Thyroid gland (tissue), 4 donors: ENCODE data around the gene TRIM41.

Experiments
- POLR2A ChIP-seq, 2 donors: fragments of 450-650 bp; IDR thresholded peaks; one replicate each; pipeline ENCODE4 v1.6.1; 2017; ENCODE audit warnings: antibody characterized with exemption in 2 of 2, mild to moderate bottlenecking in 2 of 2, moderate library complexity in 1 of 2
- TF ChIP-seq, protein P1 (sequence below), 6 experiments: fragments of 200-600 bp in 3 of 6; fragments of 450-650 bp in 3 of 6; sonication (generic) in 3 of 6; IDR thresholded peaks; one replicate each; pipeline ENCODE4 v1.5.1; 2016 to 2019; ENCODE audit warnings: antibody characterized with exemption in 6 of 6, mild to moderate bottlenecking in 2 of 6, inconsistent platforms in 1 of 6, moderate library complexity in 1 of 6

DNA sequence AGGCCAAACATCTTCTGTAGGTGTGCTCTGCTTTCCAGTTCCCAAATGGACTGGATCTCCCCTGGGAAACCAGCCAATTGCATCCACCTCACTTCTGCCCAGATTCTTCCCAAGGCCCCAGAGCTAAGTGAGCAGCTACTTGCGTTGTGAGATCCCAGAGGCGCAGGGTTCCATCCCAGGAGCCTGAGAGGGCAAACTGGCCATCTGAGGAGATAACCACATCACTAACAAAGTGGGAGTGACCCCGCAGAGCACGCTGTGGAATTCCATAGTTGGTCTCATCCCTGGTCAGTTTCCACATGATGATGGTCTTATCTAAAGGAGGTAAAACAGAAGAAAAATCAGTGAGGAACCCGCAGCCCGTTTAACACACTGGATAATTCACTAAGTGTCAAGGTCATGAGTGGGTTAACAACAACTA is 19.0 kb downstream of the TRIM41 start:
- TF ChIP-seq, protein P1, sequence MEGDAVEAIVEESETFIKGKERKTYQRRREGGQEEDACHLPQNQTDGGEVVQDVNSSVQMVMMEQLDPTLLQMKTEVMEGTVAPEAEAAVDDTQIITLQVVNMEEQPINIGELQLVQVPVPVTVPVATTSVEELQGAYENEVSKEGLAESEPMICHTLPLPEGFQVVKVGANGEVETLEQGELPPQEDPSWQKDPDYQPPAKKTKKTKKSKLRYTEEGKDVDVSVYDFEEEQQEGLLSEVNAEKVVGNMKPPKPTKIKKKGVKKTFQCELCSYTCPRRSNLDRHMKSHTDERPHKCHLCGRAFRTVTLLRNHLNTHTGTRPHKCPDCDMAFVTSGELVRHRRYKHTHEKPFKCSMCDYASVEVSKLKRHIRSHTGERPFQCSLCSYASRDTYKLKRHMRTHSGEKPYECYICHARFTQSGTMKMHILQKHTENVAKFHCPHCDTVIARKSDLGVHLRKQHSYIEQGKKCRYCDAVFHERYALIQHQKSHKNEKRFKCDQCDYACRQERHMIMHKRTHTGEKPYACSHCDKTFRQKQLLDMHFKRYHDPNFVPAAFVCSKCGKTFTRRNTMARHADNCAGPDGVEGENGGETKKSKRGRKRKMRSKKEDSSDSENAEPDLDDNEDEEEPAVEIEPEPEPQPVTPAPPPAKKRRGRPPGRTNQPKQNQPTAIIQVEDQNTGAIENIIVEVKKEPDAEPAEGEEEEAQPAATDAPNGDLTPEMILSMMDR (IDR thresholded peaks at IDR 0.05), result no peak
- TF ChIP-seq POLR2A (IDR thresholded peaks at IDR 0.05), result no peak
